Body of pancreas (tissue), 4 donors: Measurements from ENCODE around the gene TIAM1.

Experiments used
- CTCF ChIP-seq, 7 experiments: fragments of 450-650 bp in 4 of 7; fragments of 200-600 bp in 3 of 7; sonication (generic) in 3 of 7; IDR thresholded peaks; one replicate each; pipeline ENCODE4 v1.5.1; 2016 to 2019; ENCODE audit warnings: antibody characterized with exemption in 7 of 7
- POLR2A ChIP-seq, 3 donors: fragments of 450-650 bp; IDR thresholded peaks; one replicate each; pipeline ENCODE4 v1.6.1; 2016; ENCODE audit warnings: antibody characterized with exemption in 3 of 3, mild to moderate bottlenecking in 2 of 3

GRCh38 chr21:31201548-31201947 is 142.5 kb downstream of the TIAM1 start:
- TF ChIP-seq POLR2A (IDR thresholded peaks at IDR 0.05) (no peak), CTCF (IDR thresholded peaks at IDR 0.05) (no peak)
